Astrocyte of the spinal cord (primary cell): ENCODE data around the gene ACVR2A.

Source experiments
- DNase-seq: peaks from one replicate; pipeline ENCODE4 v3.0.0; 2011; ENCODE audit warnings: low read depth, low spot score
- H3K4me3 ChIP-seq: 2 replicates; pipeline ENCODE4 v1.5.1; 2011; ENCODE audit warnings: low read depth, mild to moderate bottlenecking, low read length, moderate library complexity
- in situ Hi-C: cut with HindIII; loops from 2 replicates; pipeline ENCODE4 v1.10.0; 2017; ENCODE audit warnings: low sequenced_read_pairs
- TF ChIP-seq, protein P1 (sequence below): IDR thresholded peaks from 2 replicates; pipeline ENCODE4 v1.5.1; 2012; ENCODE audit warnings: low read depth, mild to moderate bottlenecking, low read length, inconsistent platforms

ACVR2A gene

DNA sequence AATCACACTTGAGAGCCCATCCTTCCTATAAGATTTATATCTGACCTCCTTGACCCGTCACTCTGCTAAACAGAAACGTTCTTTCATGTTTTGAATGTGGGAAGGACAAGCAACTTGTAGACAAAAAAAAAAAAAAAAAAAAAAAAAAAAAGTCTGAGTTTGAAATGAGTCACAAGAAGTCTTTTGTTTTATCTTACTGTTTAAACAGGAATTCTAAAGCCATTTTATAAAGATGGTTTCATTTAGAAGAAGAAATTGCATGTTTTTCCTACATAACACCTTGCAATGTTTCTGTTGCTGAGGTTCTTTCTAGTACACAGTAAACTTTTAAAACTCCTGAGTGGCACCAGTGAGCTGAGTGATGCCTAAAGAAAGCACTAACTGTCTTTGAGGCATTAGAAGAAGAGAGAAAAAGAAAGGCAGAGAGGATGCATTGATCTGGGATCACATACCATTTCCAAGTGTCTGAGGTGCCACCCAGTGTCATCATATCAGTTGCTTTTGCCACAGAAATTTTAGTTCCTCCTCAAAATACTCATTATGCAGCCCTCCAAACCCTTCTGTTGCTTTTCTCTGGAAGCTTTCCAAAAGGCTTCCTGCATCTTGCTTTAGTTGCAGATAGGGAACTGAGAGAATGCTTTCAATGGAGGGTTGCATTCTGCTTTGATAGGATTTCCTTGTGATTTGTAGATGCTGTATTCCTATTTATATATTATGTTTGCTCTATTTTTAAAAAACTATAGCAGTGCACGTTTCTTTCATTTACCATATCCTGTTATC is 69.1 kb downstream of the ACVR2A start:
- peak; percentile 28 for DNase-seq
- in situ Hi-C loops = no loop called here
- TF ChIP-seq, protein P1, sequence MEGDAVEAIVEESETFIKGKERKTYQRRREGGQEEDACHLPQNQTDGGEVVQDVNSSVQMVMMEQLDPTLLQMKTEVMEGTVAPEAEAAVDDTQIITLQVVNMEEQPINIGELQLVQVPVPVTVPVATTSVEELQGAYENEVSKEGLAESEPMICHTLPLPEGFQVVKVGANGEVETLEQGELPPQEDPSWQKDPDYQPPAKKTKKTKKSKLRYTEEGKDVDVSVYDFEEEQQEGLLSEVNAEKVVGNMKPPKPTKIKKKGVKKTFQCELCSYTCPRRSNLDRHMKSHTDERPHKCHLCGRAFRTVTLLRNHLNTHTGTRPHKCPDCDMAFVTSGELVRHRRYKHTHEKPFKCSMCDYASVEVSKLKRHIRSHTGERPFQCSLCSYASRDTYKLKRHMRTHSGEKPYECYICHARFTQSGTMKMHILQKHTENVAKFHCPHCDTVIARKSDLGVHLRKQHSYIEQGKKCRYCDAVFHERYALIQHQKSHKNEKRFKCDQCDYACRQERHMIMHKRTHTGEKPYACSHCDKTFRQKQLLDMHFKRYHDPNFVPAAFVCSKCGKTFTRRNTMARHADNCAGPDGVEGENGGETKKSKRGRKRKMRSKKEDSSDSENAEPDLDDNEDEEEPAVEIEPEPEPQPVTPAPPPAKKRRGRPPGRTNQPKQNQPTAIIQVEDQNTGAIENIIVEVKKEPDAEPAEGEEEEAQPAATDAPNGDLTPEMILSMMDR = no peak
- H3K4me3 ChIP-seq = no peak overlapping the region

GRCh38 chr2:147916067-147916466 is 71.2 kb downstream of the ACVR2A start:
- DNase-seq = no peak
- no peak overlapping the region for H3K4me3 ChIP-seq
- in situ Hi-C loops = no loop called here
- TF ChIP-seq, protein P1 = no peak

DNA sequence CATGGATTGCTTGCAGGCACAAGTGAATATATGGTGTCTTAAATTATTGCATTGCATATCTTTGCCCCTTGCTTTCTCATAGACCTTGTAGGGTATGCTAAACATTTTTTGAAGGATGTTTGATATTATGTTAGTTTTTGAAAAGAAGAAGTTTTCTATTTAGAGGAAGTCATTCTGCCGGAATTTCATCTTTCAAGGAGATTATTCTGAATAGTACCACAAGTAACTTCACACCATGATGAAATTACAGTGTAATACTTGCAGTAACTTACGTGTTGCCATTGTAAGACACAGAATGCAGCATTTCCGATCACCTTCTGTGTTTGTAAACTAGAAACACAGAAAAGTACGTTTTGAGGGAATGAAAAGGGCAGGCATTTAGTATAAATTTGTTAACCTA is 71.9 kb downstream of the ACVR2A start:
- TF ChIP-seq, protein P1 = no peak
- DNase-seq = no peak
- in situ Hi-C loops = no loop called here
- H3K4me3 ChIP-seq = no peak overlapping the region

DNA sequence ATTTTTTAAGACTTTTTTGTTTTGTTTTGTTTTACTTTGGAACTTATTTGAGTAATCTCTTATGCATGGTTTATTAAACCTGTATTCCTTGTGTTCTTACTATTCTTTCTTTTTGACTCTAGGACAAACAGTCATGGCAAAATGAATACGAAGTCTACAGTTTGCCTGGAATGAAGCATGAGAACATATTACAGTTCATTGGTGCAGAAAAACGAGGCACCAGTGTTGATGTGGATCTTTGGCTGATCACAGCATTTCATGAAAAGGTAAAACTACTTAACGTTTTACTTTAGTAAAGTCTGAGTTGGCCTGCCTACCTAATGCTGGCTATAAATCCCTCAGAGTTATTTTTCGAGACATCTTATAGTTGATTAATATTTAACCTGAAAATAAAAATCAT is 72.3 kb downstream of the ACVR2A start:
- in situ Hi-C loops = no loop called here
- H3K4me3 ChIP-seq = no peak overlapping the region
- no peak for DNase-seq
- TF ChIP-seq, protein P1 = no peak

DNA sequence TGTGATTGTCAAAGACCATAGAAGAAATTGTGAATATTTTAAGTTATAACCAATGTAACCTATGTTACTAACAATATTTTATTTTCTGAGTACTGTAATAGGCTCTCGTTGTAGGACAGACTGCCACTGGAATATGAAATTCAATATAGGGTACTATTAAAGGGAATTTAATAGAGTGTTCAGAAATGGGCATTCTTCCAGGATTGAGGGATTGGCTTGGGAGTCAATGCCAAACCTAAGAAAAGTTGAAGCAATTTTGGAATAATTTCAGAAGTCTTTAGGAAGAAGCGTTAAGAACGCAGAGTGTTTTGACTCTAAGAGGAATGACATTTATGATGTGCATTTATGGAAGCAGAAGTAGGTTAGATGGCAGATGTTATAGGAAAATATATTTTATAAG is 79.0 kb downstream of the ACVR2A start:
- DNase-seq = no peak
- H3K4me3 ChIP-seq = no peak overlapping the region
- TF ChIP-seq, protein P1 = no peak
- in situ Hi-C loops = no loop called here

DNA sequence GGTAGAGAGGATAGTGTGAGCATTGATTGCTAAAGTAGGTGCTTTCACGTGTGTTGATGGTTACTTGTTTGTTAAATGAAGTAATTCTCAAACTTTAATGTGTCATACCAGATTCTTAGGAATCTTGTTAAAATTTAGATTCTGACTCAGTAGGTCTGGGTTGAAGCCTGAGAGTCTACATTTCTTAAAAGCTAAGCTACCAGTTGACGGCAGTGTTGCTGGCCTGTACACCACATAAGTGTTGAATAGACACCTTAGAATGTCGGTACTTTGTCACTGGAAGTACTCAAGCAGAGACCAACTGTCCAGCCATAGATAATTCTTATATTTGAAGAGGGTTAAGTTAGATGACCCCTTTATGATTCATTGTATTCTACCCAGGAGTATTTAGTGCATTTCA is 79.8 kb downstream of the ACVR2A start:
- TF ChIP-seq, protein P1 = no peak
- in situ Hi-C loops = no loop called here
- H3K4me3 ChIP-seq = no peak overlapping the region
- DNase-seq = no peak
